Stimulated activated memory B cell treated with anti-CD40 and anti-IgM and Interleukin-4, amounts not matched to agents 10 μg/mL and 1 μg/mL and 100 μg/mL, for 72 hours (primary cell): Measurements from ENCODE around the gene UCKL1.

Experiments
- ATAC-seq: fragments of 150-1000 bp; cut with Tn5 transposase; 2 replicates; pipeline ENCODE4 v1.10.0; 2021
- H3K27ac Mint-ChIP-seq: one replicate; pipeline ENCODE4 v1.8.0; 2022; ENCODE audit warnings: mild to moderate bottlenecking, mixed read lengths
- H3K27me3 Mint-ChIP-seq: one replicate; pipeline ENCODE4 v1.8.0; 2022; ENCODE audit warnings: mixed read lengths
- H3K36me3 Mint-ChIP-seq: one replicate; pipeline ENCODE4 v1.8.0; 2022; ENCODE audit warnings: mixed read lengths
- H3K4me1 Mint-ChIP-seq: one replicate; pipeline ENCODE4 v1.8.0; 2022; ENCODE audit warnings: mixed read lengths
- H3K4me3 Mint-ChIP-seq: one replicate; pipeline ENCODE4 v1.8.0; 2022; ENCODE audit warnings: mild to moderate bottlenecking, moderate library complexity, mixed read lengths
- H3K9me3 Mint-ChIP-seq: one replicate; pipeline ENCODE4 v1.8.0; 2022; ENCODE audit warnings: mixed read lengths

The UCKL1 gene

GRCh38 chr20:63908008-63908682 is 48.1 kb downstream of the UCKL1 start:
- Mint-ChIP-seq H3K4me3 (no peak overlapping the region), H3K4me1 (peaks cover 56% of the 10 kb centered on the region), H3K27ac (no peak overlapping the region), H3K36me3 (peaks cover 5% of the 10 kb centered on the region), H3K27me3 (no peaks in the 10 kb centered on the region), H3K9me3 (no peaks in the 10 kb centered on the region)
- peak; percentile 39 for ATAC-seq

GRCh38 chr20:63903796-63904561 is 52.2 kb downstream of the UCKL1 start:
- Mint-ChIP-seq H3K27ac (no peak overlapping the region), H3K9me3 (no peaks in the 10 kb centered on the region), H3K36me3 (peaks cover 6% of the 10 kb centered on the region), H3K4me1 (peaks cover 55% of the 10 kb centered on the region), H3K4me3 (no peak overlapping the region), H3K27me3 (no peaks in the 10 kb centered on the region)
- no peak for ATAC-seq

- Mint-ChIP-seq H3K27ac (no peak overlapping the region), H3K36me3 (peaks cover 6% of the 10 kb centered on the region)
These were observed 55.8 kb downstream of the UCKL1 start for GRCh38 chr20:63900413-63900812.

GRCh38 chr20:63898882-63899558 is 57.2 kb downstream of the UCKL1 start:
- Mint-ChIP-seq H3K4me3 (no peak overlapping the region), H3K27me3 (no peaks in the 10 kb centered on the region), H3K27ac (no peak overlapping the region), H3K4me1 (peaks cover 66% of the 10 kb centered on the region), H3K9me3 (no peaks in the 10 kb centered on the region), H3K36me3 (peaks cover 6% of the 10 kb centered on the region)
- no peak for ATAC-seq

More at GRCh38 chr20:63900413-63900812, 55.8 kb downstream of the UCKL1 start:
- peaks cover 71% of the 10 kb centered on the region for H3K4me1 Mint-ChIP-seq
- no peaks in the 10 kb centered on the region for H3K27me3 Mint-ChIP-seq
- no peak for ATAC-seq
- no peak overlapping the region for H3K4me3 Mint-ChIP-seq
- no peaks in the 10 kb centered on the region for H3K9me3 Mint-ChIP-seq

- Mint-ChIP-seq H3K9me3 (no peaks in the 10 kb centered on the region), H3K27ac (peak overlapping the region; percentile 91), H3K36me3 (peaks cover 6% of the 10 kb centered on the region), H3K4me1 (peaks cover 66% of the 10 kb centered on the region), H3K4me3 (no peak overlapping the region), H3K27me3 (no peaks in the 10 kb centered on the region)
- ATAC-seq = no peak
These were observed 58.1 kb downstream of the UCKL1 start for GRCh38 chr20:63897978-63898561.

GRCh38 chr20:63896264-63897105 is 59.7 kb downstream of the UCKL1 start:
- H3K4me1 Mint-ChIP-seq = peaks cover 60% of the 10 kb centered on the region

GRCh38 chr20:63895952-63896263 is 60.3 kb downstream of the UCKL1 start:
- Mint-ChIP-seq H3K4me1 (peaks cover 54% of the 10 kb centered on the region), H3K27ac (peak overlapping the region; percentile 91), H3K9me3 (no peaks in the 10 kb centered on the region), H3K27me3 (no peaks in the 10 kb centered on the region), H3K36me3 (peaks cover 9% of the 10 kb centered on the region), H3K4me3 (peak overlapping the region; percentile 81)
- no peak for ATAC-seq

More at GRCh38 chr20:63896264-63897105, 59.7 kb downstream of the UCKL1 start:
- Mint-ChIP-seq H3K9me3 (no peaks in the 10 kb centered on the region), H3K27ac (peak overlapping the region; percentile 91), H3K4me3 (peak overlapping the region; percentile 81), H3K27me3 (no peaks in the 10 kb centered on the region), H3K36me3 (peaks cover 7% of the 10 kb centered on the region)
- ATAC-seq = peak; percentile 62

GRCh38 chr20:63895202-63895951 is 60.8 kb downstream of the UCKL1 start:
- no peaks in the 10 kb centered on the region for H3K27me3 Mint-ChIP-seq
- no peaks in the 10 kb centered on the region for H3K9me3 Mint-ChIP-seq
- peaks cover 49% of the 10 kb centered on the region for H3K4me1 Mint-ChIP-seq
- ATAC-seq = peak; percentile 53
- peak overlapping the region; percentile 91 for H3K27ac Mint-ChIP-seq
- peaks cover 11% of the 10 kb centered on the region for H3K36me3 Mint-ChIP-seq
- H3K4me3 Mint-ChIP-seq = peak overlapping the region; percentile 81

GRCh38 chr20:63894358-63895201 is 61.6 kb downstream of the UCKL1 start, which contains the start of gene DNAJC5:
DNAJC5 (plus strand) TSS chr20:63895126; CDS start chr20:63928346, 33,220 bp downstream.
- peak; percentile 94 for ATAC-seq
- H3K36me3 Mint-ChIP-seq = peaks cover 18% of the 10 kb centered on the region
- peak within 1 kb of the TSS; percentile 81 for H3K4me3 Mint-ChIP-seq
- H3K9me3 Mint-ChIP-seq = no peaks in the 10 kb centered on the region
- H3K27ac Mint-ChIP-seq = peak within 1 kb of the TSS; percentile 91
- H3K4me1 Mint-ChIP-seq = peaks cover 47% of the 10 kb centered on the region
- no peaks in the 10 kb centered on the region for H3K27me3 Mint-ChIP-seq

GRCh38 chr20:63893999-63894357 is 62.2 kb downstream of the UCKL1 start:
- H3K4me3 Mint-ChIP-seq = peak overlapping the region; percentile 75
- peaks cover 41% of the 10 kb centered on the region for H3K4me1 Mint-ChIP-seq
- no peaks in the 10 kb centered on the region for H3K9me3 Mint-ChIP-seq
- peaks cover 24% of the 10 kb centered on the region for H3K36me3 Mint-ChIP-seq
- peak overlapping the region; percentile 15 for H3K27ac Mint-ChIP-seq
- ATAC-seq = no peak
- H3K27me3 Mint-ChIP-seq = no peaks in the 10 kb centered on the region

- H3K4me1 Mint-ChIP-seq = peaks cover 25% of the 10 kb centered on the region
- no peak overlapping the region for H3K27ac Mint-ChIP-seq
- H3K27me3 Mint-ChIP-seq = no peaks in the 10 kb centered on the region
- peaks cover 33% of the 10 kb centered on the region for H3K36me3 Mint-ChIP-seq
- no peak overlapping the region for H3K4me3 Mint-ChIP-seq
- no peaks in the 10 kb centered on the region for H3K9me3 Mint-ChIP-seq
- ATAC-seq = no peak
These were observed 63.8 kb downstream of the UCKL1 start for GRCh38 chr20:63892402-63892801.

- H3K36me3 Mint-ChIP-seq = peaks cover 41% of the 10 kb centered on the region
- peaks cover 16% of the 10 kb centered on the region for H3K4me1 Mint-ChIP-seq
- H3K4me3 Mint-ChIP-seq = no peak overlapping the region
- H3K27me3 Mint-ChIP-seq = no peaks in the 10 kb centered on the region
- no peak for ATAC-seq
- no peaks in the 10 kb centered on the region for H3K9me3 Mint-ChIP-seq
- no peak overlapping the region for H3K27ac Mint-ChIP-seq
These were observed 64.9 kb downstream of the UCKL1 start for GRCh38 chr20:63891061-63892002.
